Forelimb muscle (tissue), 1 donor: ENCODE measurements around the gene TCF7L1. TPM values are rescaled to one million over a fixed set of nuclear protein-coding genes. Genes with fewer than 3 reads are reported as not detected.
"Not testable (repeated sequence)": the region's sequence is repeated elsewhere in the genome, so short reads cannot be mapped to it uniquely, and the experiment has no call there.

Experiments
- DNase-seq: peaks from one replicate; pipeline ENCODE4 v3.0.0-alpha.2; 2013; ENCODE audit warnings: low read depth
- polyA plus RNA-seq: library from polyadenylated mRNA; unstranded; fragments of 120-200 nt; gene quantifications from one replicate; pipeline ENCODE4 v1.2.1, GENCODE V29; 2013; ENCODE audit not compliant: insufficient read length

Gene TCF7L1
- polyA plus RNA-seq, 1 donor: 34.6 TPM

DNA sequence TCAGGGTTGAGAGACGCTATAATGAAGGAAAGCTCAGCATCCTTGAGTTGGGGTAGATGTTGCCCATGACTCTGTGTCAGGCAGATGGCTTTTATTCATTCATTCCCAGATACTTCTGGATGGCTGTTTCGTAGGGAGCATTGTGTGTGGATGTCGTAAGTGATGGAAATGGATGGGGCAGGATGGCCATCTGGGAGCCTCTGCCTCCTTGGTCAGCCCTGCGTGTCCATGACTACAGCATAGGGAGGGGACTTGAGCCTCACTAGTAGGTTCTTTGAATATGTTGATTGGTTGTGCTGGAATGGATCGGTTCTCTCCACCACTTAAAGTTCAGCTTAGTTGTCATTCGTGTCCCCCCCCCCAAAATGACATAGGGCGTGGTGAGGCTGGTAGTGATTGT lies 149.7 kb downstream of the TCF7L1 start:
- DNase-seq: no peak

DNA sequence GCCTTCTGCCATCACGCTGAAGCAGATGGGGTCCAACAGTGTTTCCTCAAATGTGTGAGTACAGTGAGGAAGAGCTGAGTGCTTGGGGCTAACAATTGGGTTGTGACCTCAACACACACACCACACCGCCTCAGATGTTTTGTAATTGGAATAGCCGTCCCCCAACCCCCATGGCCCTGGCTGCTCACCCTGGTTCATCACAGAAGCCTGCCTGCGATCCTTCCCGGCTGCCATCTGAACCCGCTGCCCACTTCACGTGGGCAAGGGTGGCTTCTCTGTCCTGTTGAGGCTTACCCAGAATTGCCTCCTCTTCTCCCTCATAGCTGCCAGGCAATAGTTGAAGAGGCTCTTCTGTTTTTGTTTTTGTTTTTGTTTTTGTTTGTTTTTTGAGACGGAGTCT lies 150.4 kb downstream of the TCF7L1 start:
- DNase-seq: no peak

- no peak for DNase-seq
Observed at GRCh38 chr2:85286918-85287317, 153.7 kb downstream of the TCF7L1 start.

GRCh38 chr2:85287721-85288120 lies 154.5 kb downstream of the TCF7L1 start:
- no peak for DNase-seq

GRCh38 chr2:85288244-85288725 lies 155.1 kb downstream of the TCF7L1 start:
- no peak for DNase-seq

- DNase-seq: no peak
Observed at GRCh38 chr2:85291425-85292023, 158.3 kb downstream of the TCF7L1 start.

DNA sequence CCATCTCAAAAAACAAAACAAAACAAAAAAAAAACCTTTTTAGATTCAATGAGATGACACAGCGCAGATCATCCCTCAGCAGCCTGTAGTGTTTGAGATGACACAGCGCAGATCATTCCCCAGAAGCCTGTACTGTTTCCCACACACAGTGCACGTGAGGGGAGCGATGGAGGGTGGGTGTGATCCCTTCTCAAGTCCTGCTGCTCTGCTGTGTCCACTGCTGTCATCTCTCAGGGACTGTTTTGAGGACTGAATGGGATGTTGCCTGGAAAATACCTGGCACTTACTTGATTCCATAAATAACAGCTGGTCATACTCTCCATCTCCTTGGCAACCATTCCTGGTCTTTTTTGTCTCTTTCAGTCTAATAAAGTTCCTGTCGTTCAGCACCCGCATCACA lies 168.9 kb downstream of the TCF7L1 start:
- no peak for DNase-seq

DNA sequence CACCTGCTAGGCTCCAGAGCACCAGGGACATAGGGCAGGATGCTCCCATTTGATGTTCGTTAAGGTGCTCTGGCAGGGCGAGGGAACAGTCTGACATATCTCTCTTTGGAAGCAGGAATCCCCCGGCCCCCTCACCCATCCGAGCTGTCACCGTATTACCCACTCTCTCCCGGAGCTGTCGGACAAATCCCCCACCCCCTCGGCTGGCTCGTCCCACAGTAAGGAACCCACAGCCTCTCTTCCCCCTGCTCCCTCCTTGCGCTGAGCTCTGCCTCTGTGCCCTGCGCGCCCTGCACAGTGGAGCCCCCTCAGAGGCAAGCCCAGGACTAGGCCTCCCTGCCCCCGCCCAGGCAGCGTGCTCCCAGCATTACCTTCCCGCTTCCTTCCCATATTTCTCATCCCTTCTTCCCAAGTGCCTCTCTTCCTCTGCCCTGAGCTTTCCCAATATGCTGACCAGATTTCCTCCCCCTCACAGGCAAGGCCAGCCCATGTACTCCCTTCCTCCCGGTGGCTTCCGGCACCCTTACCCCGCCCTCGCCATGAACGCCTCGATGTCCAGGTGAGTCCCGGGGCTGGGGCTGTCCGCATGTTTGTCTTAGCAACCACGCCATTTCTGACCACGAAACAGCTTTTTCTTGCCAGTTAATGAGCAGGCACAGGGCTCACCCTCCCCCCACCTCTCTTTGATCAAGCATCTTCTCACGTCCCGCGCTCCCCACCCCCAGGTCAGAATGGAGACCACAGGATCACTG lies 170.8 kb downstream of the TCF7L1 start:
- no peak for DNase-seq

GRCh38 chr2:85307527-85307897 lies 174.3 kb downstream of the TCF7L1 start:
- DNase-seq: no peak

- DNase-seq: no peak
Observed at GRCh38 chr2:85308201-85308600, 175.0 kb downstream of the TCF7L1 start.

DNA sequence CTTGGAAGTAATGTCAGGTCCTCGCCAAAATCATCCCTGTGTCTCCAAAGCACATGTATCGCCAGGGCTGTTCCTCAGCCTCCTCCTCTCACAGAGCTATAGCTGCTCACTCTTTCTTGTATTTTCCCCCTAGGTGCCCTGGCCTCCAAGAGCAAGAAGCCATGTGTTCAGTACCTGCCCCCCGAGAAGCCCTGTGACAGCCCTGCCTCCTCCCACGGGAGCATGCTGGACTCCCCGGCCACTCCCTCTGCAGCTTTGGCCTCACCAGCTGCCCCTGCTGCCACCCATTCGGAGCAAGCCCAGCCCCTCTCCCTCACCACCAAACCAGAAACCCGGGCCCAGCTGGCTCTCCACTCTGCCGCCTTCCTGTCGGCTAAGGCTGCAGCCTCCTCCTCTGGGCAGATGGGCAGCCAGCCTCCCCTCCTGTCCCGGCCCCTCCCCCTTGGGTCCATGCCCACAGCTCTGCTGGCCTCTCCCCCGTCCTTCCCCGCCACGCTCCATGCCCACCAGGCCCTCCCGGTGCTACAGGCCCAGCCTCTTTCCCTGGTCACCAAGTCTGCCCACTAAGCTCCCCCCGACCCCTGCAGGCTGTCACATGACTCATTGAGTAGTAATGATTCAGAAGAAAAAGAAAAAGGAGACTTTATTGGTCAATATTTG lies 175.8 kb downstream of the TCF7L1 start:
- no peak for DNase-seq

- no peak for DNase-seq
Observed at GRCh38 chr2:85309699-85310321, 176.6 kb downstream of the TCF7L1 start.

GRCh38 chr2:85310330-85310729 lies 177.1 kb downstream of the TCF7L1 start:
- no peak for DNase-seq

DNA sequence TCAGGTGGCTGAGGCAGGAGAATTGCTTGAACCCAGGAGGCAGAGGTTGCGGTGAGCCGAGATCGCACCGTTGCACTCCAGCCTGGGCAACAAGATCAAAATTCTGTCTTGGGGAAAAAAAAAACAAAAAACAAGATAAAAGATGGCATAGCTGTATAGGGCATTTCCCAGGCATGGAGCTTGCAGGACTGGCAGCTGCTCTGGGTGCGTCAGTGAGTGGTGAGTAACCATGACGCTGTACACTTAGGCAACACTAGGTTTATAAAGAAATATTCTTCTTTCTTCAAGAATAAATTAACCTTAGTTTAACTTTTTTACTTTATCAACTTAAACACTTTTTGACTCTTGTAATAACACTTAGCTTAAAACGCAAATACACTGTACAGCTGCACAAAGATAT lies 179.2 kb downstream of the TCF7L1 start:
- DNase-seq: no peak

DNA sequence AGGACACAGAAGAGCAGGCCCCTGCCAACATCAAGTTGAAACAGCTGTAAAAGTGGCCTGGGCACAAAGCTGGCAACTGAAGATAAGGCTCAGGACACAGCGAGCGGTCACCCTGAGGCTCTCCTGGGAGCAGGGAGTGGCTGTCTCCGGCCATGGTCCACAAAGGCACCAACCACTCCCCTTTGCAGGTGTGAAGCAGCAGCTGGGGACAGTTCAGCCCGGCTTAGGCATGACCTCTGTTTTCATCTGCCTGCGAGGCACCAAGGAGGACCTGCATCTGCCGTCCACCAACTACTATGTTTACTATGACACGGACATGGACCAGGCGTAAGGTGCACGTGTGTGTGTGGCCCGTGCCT lies 181.7 kb downstream of the TCF7L1 start:
- no peak for DNase-seq

DNA sequence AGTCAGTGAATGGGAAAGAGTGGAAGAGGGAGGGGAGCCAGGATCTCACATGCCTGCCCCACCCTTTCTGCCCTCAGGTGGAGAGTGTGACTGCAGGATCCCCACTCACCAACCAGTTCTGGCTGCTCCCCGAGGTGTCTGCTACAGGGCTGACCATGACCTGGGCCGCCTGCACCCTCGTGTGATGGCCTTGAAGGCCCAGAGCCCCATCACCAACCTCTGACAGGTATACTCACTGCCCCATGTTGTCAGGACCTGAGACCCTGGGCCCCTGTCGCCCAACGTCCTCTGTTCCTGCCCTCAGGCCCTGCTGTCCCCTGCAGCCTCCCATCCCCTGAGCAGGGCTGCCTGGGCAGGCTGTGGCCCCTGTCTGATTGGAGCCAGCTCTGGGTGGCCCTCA lies 182.7 kb downstream of the TCF7L1 start:
- DNase-seq: not testable (repeated sequence)

DNA sequence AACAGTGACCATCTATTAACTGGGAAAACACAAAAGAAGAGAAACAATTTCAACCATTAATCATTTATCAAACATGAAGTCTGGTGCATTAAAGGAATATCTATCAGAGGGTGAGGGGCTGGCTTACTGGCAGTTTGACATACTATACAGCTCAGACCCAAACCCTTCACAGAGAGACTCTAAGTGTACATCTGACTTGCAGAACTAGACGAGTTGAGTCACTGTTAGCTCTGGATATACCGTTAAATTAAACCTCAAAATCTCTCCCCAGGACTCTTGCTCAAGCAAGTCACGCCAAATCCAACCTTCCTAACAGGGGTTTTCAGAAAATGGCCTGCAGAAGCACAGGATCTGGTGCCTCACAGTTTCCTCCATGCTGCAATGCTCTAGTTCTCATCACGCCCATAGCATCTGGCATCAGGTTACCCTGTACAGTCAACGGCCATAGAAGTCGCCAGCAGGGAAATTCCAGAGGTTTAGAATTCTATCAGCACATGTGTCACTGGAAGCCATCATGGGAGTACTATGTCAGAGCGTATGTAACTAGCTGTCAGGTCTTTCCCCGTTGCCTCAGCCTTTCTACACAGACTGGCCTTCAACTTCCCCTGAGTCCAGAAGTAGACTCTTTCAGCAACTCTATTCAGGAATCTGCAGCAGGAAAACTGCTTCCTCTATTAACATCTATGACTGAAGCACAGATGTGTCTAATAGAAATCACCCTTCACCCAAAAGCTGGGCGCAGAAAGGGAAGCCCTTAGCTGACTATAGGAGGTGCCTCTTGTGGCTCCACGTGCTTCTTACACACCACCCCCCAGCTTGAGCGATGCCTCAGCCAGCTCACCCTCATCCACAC lies 185.3 kb downstream of the TCF7L1 start:
- DNase-seq: no peak

GRCh38 chr2:85319796-85320195 lies 186.6 kb downstream of the TCF7L1 start:
- no peak for DNase-seq

GRCh38 chr2:85323351-85323987 lies 190.3 kb downstream of the TCF7L1 start:
- DNase-seq: no peak

- DNase-seq: not testable (repeated sequence)
Observed at GRCh38 chr2:85323988-85324367, 190.8 kb downstream of the TCF7L1 start.
